ENCODE data around the gene MBD3L4.
"Not testable (repeated sequence)": the region's sequence is repeated elsewhere in the genome, so short reads cannot be mapped to it uniquely, and the experiment has no call there.

The MBD3L4 gene

DNA sequence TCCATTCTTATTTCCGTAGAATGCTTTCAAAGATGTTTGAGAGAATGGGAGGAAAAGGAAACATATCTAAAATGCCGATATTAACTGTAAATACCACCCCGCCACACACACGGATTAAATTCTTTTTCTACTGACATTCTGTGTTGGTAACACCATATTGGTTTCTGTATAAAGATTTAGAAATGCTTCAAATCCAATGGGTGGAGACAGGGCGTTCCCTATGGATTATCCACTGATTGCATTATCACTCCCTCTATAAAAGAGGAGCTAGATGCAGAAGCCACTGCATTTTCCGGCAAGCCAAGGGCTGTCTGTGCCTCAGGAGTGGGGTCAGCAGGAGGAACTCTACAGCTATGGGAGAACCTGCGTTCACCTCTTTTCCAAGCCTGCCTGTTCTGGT is 9.0 kb upstream of the MBD3L4 start, which contains the start of gene MBD3L2:
Gene MBD3L2 (plus strand): TSS at position 301 of the 400 bp plus-strand sequence. CDS start 53 bp downstream, at position 354.
- not testable (repeated sequence) for DNase-seq (ENCODE audit: low read depth)

DNA sequence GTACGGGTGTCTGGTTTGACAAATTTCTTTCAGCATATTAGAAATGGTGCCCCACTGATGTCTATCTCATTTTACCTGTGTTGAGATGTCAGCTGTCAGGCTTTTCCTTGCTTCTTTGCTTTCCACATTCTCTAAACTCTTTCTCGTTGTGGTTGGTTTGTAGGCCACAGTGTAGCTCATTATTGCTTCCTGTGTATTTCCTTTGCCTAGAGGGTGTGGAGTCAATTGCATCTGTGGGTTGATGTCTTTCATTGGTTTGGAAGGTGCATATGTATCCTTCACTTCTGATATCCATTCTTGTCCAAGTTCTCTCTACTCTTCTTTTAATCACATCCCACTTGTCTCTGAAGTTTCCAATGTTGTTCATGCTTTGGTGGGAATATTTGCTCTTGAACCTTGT is 1.6 kb upstream of the MBD3L4 start:
- not testable (repeated sequence) for DNase-seq (ENCODE audit: low read depth)

DNA sequence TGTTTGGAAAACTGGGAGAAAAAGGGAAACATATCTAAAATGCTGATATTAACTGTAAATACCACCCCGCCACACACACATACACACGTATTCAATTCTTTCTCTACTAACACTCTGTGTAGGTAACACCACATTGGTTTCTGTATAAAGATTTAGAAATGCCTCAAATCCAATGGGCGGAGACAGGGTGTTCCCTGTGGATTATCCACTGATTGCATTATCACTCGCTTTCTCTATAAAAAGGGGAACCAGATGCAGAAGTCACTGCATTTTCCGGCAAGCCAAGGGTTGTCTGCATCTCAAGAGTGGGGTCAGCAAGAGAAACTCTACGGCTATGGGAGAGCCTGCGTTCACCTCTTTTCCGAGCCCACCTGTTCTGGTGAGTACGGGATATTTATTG is 9.7 kb downstream of the MBD3L4 start, which contains the start of gene MBD3L5:
Gene MBD3L5 (plus strand): TSS at position 301 of the 400 bp plus-strand sequence. CDS start 34 bp downstream, at position 335.
- not testable (repeated sequence) for DNase-seq (ENCODE audit: low read depth)

DNA sequence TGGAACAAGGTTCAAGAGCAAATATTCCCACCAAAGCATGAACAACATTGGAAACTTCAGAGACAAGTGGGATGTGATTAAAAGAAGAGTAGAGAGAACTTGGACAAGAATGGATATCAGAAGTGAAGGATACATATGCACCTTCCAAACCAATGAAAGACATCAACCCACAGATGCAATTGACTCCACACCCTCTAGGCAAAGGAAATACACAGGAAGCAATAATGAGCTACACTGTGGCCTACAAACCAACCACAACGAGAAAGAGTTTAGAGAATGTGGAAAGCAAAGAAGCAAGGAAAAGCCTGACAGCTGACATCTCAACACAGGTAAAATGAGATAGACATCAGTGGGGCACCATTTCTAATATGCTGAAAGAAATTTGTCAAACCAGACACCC is 11.2 kb downstream of the MBD3L4 start:
- DNase-seq (ENCODE audit: low read depth), result not testable (repeated sequence)

DNA sequence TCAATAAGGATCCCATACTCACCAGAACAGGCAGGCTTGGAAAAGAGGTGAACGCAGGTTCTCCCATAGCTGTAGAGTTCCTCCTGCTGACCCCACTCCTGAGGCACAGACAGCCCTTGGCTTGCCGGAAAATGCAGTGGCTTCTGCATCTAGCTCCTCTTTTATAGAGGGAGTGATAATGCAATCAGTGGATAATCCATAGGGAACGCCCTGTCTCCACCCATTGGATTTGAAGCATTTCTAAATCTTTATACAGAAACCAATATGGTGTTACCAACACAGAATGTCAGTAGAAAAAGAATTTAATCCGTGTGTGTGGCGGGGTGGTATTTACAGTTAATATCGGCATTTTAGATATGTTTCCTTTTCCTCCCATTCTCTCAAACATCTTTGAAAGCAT is 18.6 kb downstream of the MBD3L4 start, which contains the start of gene MBD3L2B:
Gene MBD3L2B (minus strand): TSS at position 101 of the 400 bp plus-strand sequence. CDS start 34 bp downstream, at position 67.
- not testable (repeated sequence) for DNase-seq (ENCODE audit: low read depth)

DNA sequence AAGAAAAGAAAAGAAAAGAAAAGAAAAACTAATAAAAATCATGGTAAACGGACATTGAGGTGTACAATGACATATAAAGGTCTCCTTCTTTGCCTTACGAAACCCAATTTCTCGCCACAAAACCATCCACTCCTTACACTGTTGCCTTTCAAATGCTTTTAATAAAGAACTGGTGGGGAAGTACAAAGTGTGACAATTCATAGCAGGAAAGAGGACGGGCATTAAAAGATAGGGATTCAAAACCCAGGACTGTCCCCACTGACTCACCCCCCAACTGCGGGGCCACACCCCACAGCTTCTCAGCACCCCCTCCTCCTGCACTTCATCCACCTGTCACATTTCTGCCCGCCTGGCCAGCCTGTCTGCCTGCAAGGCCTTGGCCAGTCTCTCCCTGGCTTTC is 21.2 kb downstream of the MBD3L4 start:
- DNase-seq (ENCODE audit: low read depth), result no peak

DNA sequence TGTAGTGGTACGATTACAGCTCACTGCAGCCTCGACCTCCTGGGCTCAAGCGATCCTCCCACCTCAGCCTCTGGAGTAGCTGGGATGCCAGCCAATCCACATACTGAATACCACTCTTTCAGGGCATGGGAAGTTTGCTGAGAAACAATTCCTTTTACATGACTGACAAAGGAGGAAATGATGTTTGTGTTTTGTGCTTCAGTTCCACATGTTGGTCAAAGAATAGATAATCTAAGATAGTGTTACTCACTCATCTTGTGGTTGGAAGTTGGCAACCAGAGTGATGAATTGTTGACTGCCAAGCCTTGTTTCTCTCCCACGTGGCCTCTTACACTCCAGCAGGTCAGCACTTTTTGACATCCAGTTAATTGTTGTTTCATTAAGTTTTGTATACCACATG is 26.3 kb downstream of the MBD3L4 start:
- no peak for DNase-seq (ENCODE audit: low read depth)

DNA sequence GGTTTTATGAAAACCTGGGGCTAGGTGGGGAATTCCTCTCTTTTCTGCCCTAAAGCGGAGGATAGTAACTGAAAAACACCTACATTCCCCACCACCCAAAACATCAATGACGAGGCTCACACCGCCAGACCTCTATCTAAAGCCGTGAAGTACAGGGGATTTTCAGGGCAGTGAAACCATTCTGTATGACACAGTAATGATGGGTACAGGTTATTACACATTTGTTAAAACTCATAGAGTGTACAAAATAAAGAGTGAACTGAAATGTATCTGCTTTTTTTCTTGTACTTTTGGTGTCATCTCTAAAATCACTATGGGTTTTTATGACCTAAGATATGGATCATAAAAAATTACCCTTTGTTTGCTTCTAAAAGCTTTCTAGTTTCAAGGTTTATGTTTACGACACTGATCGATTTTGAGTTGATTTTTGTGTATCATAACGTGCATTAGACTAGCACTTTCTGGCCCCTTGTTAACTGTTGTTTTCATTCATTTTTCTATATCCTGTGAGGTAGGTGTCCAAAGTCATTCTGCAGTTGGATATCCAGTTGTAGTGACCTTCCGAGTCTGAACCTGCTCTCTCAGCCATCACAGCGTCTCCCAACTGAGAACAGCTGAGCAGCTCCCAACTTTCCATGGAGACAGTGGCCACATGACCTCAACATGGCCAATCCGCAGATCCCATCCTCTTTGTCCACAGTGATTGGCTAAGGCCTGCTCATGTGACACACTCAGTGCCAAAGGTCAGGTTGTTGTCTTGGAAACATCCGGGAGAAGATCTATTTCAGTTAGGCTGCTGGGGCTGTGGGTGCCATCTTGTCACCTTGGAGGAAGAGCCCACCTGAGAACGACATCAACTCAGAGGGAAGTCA is 29.0 kb downstream of the MBD3L4 start:
- no peak for DNase-seq (ENCODE audit: low read depth)

DNA sequence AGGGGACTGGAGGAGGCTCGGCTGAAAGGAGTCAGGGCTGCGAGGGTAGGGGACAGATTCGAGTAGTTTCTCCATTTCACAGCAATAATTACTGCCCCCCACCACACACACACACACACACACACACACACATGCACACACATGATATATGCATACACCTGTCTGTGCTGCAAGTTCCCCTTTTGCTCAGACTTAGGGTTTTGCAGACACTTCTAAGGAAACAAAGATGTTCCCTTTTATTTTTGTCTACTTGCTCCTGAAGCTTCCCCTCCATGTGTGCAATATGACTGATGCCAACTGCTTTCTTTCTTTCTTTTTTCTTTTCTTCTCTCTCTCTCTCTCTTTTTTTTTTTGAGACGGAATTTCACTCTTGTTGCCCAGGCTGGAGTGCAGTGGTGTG is 32.1 kb downstream of the MBD3L4 start:
- no peak for DNase-seq (ENCODE audit: low read depth)

DNA sequence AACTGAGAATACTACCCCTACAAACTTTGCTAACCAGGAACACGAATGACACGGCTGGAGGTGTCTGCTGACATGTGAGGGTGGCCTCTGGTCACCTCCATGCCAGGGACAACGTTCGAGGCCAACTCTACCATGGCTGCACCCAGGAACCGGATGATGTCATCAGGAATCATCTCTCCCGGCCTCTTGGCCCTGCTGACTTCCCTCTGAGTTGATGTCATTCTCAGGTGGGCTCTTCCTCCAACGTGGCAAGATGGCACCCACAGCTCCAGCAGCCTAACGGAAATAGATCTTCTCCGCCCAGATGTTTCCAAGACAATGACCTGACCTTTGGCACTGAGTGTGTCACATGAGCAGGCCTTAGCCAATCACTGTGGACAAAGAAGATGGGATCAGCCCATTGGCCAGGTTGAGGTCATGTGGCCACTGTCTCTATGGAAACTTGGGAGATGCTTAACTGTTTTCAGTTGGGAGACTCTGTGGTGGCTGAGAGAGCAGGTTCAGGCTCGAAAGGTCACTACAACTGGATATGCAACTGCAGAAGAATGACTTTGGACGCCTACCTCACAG is 33.8 kb downstream of the MBD3L4 start:
- no peak for DNase-seq (ENCODE audit: low read depth)

DNA sequence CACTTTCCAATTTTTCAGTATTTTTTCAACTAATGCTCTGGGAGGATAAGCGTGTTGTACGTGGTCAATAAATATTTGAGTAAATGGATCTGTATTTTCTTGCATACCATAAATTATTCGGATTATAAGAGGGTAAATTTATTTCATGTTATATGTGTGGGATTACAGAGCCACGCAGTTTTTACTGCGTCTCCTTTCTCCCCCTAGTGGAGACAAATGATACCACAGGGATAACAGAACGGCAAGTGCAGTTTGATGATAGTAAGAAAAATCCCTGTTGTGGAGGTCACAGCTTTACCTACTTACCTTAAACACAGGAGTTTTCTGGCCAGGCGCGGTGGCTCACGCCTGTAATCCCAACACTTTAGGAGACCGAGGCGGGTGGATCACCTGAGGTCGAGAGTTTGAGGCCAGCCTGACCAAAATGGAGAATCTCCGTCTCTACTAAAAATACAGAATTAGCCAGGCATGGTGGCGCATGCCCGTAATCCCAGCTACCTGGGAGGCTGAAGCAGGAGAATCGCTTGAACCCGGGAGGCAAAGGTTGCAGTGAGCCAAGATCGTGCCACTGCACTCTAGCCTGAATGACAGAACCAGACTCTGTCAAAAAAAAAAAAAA is 35.6 kb downstream of the MBD3L4 start:
- no peak for DNase-seq (ENCODE audit: low read depth)

DNA sequence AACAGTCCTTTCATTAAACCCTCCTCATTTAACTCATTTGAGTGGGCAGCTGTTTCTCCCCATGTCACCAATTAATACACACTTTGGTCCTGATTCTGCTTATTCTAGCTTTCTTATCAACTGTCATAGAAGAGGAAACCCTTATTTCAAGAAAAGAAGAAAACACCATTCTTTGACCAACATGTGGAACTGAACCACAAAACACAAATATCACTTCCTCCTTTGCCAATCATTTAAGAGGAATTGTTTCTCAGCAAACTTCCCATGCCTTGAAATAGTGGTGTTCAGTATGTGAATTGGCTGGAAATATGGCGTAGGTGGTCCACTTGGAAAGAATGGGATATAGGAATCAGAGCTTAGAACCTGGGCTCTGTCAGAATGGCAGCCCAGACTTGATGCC is 39.2 kb downstream of the MBD3L4 start:
- no peak for DNase-seq (ENCODE audit: low read depth)

DNA sequence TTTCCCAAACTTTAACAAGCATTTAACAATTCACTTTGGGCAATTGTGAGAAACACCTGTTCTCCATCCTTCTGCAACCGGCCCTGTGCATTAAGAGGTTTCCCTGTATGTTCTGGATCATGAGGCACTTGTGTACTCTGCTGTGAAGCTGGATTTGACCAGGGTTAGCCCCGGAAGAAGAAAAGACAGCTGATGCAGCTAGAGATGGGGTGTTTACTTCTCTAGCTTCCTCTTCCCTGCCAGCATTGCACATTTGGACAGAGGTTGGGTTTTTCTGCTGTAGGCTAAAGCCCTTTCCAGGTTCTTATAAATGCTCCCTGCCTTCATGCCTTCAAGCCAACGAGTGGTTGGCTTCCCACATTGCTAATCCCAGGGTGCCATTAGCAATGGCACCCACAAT is 39.6 kb downstream of the MBD3L4 start:
- no peak for DNase-seq (ENCODE audit: low read depth)

DNA sequence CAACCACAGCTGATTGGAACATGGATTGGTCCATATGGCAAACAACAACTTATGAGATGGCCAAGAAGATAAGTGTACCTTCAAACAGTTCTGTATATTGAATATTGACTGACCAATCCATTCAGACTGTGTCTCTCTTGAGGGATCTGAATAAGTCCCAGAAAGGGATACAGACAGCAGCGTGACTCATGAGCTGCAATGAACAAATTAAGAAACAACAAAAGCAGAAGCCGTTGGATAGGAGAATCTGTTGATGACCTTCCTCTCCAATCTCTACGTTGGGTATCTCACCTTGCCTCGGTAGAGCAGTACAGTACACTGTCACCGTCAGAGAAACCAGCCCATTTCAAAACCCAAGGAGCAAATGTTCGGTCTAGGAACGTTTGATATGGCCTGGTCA is 40.0 kb downstream of the MBD3L4 start:
- DNase-seq (ENCODE audit: low read depth), result no peak

DNA sequence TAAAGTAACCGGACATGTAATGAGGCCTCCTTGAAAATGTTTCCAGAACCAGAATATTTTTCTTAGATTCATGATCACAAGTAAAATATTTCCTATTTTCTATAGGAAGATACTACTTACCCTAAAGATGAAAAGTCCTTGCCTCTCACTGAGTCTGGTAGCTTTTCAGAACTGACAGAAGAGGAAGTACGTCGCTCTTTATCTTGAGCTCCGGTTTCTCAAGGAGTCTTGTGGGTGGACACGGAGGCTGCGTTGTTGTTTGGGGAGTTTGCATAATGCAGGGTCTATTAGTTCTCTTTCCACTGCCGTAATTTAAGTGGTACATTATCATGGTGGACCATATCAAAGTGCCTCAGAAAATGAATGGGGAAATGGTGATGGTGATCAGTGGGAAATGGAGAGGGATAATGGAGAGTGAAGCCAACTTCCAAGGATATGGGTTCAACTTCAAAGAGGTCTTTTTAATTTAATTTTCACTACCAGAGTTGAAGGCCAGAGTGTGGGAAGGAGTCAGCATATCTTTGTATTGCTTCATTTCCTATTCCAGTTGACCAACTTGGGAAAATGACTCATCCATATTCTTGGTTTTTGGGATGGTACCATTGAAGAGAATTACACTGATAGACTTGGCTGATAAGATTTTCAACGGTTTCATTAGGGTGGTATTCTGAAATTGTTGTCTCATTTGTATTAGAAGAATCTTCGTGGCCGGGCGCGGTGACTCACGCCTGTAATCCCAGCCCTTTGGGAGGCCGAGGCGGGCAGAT is 42.1 kb downstream of the MBD3L4 start:
- no peak for DNase-seq (ENCODE audit: low read depth)

DNA sequence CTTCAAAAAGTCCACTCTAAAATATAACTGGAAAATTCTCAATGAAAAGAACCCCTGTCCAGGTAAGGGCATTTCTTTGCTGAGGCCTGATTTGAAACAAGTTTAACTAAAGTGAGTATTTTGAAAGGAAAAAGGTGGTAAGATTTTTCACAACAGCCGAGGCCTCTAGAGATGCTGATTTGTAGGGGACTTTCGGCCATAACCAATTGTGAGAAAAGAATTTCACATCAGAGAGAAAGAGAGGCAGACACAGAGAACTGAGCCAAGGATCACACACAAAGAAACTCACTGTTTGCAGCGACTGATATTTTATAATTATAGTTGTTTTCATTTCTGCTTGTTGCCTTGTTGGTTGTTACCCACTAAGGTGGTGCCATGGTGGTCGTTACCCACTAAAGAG is 43.2 kb downstream of the MBD3L4 start:
- DNase-seq (ENCODE audit: low read depth), result no peak

DNA sequence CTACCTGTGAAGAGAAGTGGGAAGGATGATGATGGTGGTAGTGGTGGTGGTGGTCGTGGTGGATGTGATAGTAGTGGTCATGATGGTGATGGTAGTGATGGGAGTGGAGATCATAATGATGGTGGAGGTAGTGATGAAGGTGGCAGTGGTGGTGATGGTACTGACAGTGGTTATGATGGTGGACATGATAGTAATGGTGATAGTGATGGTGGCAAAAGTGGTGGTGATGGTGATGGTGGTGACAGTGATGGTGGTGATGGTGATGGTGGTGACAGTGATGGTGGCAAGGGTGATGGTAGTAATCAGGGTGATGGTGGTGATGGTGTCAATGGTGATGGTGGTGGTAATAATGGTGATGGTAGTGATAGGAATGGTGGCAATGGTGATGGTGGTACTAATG is 44.9 kb downstream of the MBD3L4 start:
- DNase-seq (ENCODE audit: low read depth), result no peak

DNA sequence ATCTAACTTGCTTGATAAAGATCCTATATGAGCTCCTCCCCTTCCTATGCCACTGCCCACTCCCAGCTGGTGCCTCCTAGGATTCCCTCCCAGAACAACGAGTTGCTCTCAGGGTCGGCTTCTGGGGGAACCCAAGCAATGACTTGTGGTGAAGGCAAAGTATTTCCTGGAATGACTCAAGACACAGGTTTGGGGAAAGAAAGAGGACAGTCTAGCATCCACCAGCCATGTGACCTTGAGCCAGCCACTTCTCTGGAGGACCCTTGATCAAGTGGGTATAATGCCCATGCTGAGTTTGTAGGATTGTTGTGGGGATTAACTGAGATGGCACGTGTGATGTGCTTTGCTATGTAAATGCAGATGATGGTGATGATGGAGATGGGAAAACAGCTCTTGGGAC is 51.7 kb downstream of the MBD3L4 start:
- DNase-seq (ENCODE audit: low read depth), result no peak

DNA sequence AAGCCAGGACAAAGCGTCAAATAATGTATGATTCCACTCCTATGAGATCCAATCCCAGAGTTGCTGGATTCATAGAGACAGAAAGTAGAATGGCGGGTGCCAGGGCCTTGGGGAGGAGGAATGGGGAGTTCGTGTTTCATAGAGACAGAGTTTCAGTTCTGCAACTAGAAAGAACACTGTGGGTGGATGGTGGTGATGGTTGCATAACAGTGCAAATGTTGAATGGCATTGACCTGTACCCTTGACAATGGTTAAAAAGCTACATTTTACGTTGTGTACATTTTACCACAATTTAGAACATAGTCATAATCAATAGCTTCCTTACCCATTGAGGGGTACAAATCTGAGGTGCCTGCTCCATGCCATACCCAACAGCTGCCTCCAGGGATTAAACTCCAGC is 52.1 kb downstream of the MBD3L4 start:
- DNase-seq (ENCODE audit: low read depth), result no peak

Data from fibroblast of gingiva (primary cell).